GM23338 (cell line): ENCODE data around the gene B3GAT3. TPM values are rescaled to one million over a fixed set of nuclear protein-coding genes. Genes with fewer than 3 reads are reported as not detected.

Source experiments
- ATAC-seq: fragments of 200-7000 bp; cut with Tn5 transposase; 3 replicates; pipeline ENCODE4 v1.9.1; 2020
- DNase-seq: peaks from one replicate; pipeline ENCODE4 v3.0.0-alpha.2; 2015; ENCODE audit warnings: low spot score
- H2AFZ ChIP-seq: fragments of 200-600 bp; sonication (generic); 2 replicates; pipeline ENCODE4 v1.8.0; 2016; ENCODE audit warnings: antibody characterized with exemption, mild to moderate bottlenecking, moderate library complexity
- H3F3A ChIP-seq: fragments of 200-600 bp; sonication (generic); replicated peaks from 2 replicates; pipeline ENCODE4 v1.8.0; 2017; ENCODE audit warnings: antibody characterized with exemption, mixed run types, low read depth
- H3K27ac ChIP-seq: fragments of 200-600 bp; sonication (generic); 2 replicates; pipeline ENCODE4 v1.6.1; 2016; ENCODE audit warnings: low read depth
- H3K27me3 ChIP-seq: fragments of 200-600 bp; sonication (generic); 2 replicates; pipeline ENCODE4 v1.8.0; 2016; ENCODE audit warnings: mild to moderate bottlenecking, mixed run types, moderate library complexity; ENCODE audit not compliant: insufficient read depth
- H3K36me3 ChIP-seq: fragments of 200-600 bp; sonication (generic); 2 replicates; pipeline ENCODE4 v1.8.0; 2016; ENCODE audit warnings: mild to moderate bottlenecking; ENCODE audit not compliant: insufficient read depth
- H3K4me1 ChIP-seq: fragments of 200-600 bp; sonication (generic); 2 replicates; pipeline ENCODE4 v1.8.0; 2016; ENCODE audit warnings: mild to moderate bottlenecking, moderate library complexity; ENCODE audit not compliant: insufficient read depth
- H3K4me2 ChIP-seq: fragments of 200-600 bp; sonication (generic); 2 replicates; pipeline ENCODE4 v1.7.1; 2017; ENCODE audit warnings: mixed run types
- H3K4me3 ChIP-seq: fragments of 200-600 bp; sonication (generic); 2 replicates; pipeline ENCODE4 v1.6.1; 2016; ENCODE audit warnings: mixed run types
- H3K79me2 ChIP-seq: fragments of 200-600 bp; sonication (generic); replicated peaks from 2 replicates; pipeline ENCODE4 v1.8.0; 2017; ENCODE audit warnings: mild to moderate bottlenecking; ENCODE audit not compliant: insufficient read depth
- H3K9me2 ChIP-seq: fragments of 200-600 bp; sonication (generic); 2 replicates; pipeline ENCODE4 v1.8.0; 2017; ENCODE audit not compliant: insufficient read depth
- H4K20me1 ChIP-seq: fragments of 200-600 bp; sonication (generic); replicated peaks from 2 replicates; pipeline ENCODE4 v1.8.0; 2017; ENCODE audit warnings: mild to moderate bottlenecking; ENCODE audit not compliant: insufficient read depth
- H3K27ac Mint-ChIP-seq: 2 replicates; pipeline ENCODE4 v1.8.0; 2020; ENCODE audit warnings: inconsistent platforms, mild to moderate bottlenecking, moderate library complexity, mixed read lengths
- H3K27me3 Mint-ChIP-seq: 3 replicates; pipeline ENCODE4 v1.8.0; 2022; ENCODE audit warnings: low read depth, mild to moderate bottlenecking, moderate library complexity, mixed read lengths, inconsistent platforms; ENCODE audit not compliant: insufficient read depth, poor library complexity
- H3K36me3 Mint-ChIP-seq: 3 replicates; pipeline ENCODE4 v1.8.0; 2021; ENCODE audit warnings: low read depth, mild to moderate bottlenecking, inconsistent platforms, moderate library complexity, mixed read lengths
- H3K4me1 Mint-ChIP-seq: 3 replicates; pipeline ENCODE4 v1.8.0; 2020; ENCODE audit warnings: mild to moderate bottlenecking, inconsistent platforms, mixed read lengths
- H3K4me3 Mint-ChIP-seq: 3 replicates; pipeline ENCODE4 v1.8.0; 2021; ENCODE audit warnings: moderate library complexity, mild to moderate bottlenecking, inconsistent platforms, mixed read lengths
- H3K9me3 Mint-ChIP-seq: 3 replicates; pipeline ENCODE4 v1.8.0; 2020; ENCODE audit warnings: moderate library complexity, mild to moderate bottlenecking, inconsistent platforms, mixed read lengths
- CREB1 ChIP-seq: fragments of 250-450 bp; sonication (Bioruptor Pico); IDR thresholded peaks from 2 replicates; pipeline ENCODE4 v1.5.0; 2020; ENCODE audit warnings: low read depth, mild to moderate bottlenecking, moderate library complexity
- EZH2 ChIP-seq: fragments of 200-600 bp; sonication (generic); IDR thresholded peaks from one replicate; pipeline ENCODE4 v1.8.0; 2017; ENCODE audit warnings: antibody characterized with exemption, mild to moderate bottlenecking, low read depth; ENCODE audit not compliant: unreplicated experiment
- EZH2phosphoT487 ChIP-seq: fragments of 200-600 bp; sonication (generic); IDR thresholded peaks from one replicate; pipeline ENCODE4 v1.8.1; 2018; ENCODE audit warnings: antibody characterized with exemption; ENCODE audit not compliant: unreplicated experiment
- JUNB ChIP-seq: IDR thresholded peaks from one replicate; pipeline ENCODE4 v1.6.1; 2016; ENCODE audit warnings: antibody characterized with exemption; ENCODE audit not compliant: unreplicated experiment
- NANOG ChIP-seq: IDR thresholded peaks from 2 replicates; pipeline ENCODE4 v1.6.1; 2016; ENCODE audit warnings: antibody characterized with exemption, borderline replicate concordance
- POLR2AphosphoS5 ChIP-seq: IDR thresholded peaks from 2 replicates; pipeline ENCODE4 v1.6.1; 2016; ENCODE audit warnings: antibody characterized with exemption, low read depth
- STAT1 ChIP-seq: IDR thresholded peaks from one replicate; pipeline ENCODE4 v1.6.1; 2016; ENCODE audit warnings: antibody characterized with exemption; ENCODE audit not compliant: unreplicated experiment
- ZNF331 ChIP-seq: fragments of 250-450 bp; sonication (Bioruptor Pico); IDR thresholded peaks from 2 replicates; pipeline ENCODE4 v1.5.0; 2020; ENCODE audit warnings: low read depth, mild to moderate bottlenecking, moderate library complexity
- polyA plus RNA-seq: library from polyadenylated mRNA; unstranded; fragments of >200 nt; fragmentation: Nextera tagmentation; extraction: Ambion mirVana; gene quantifications from 2 replicates; pipeline ENCODE4 v1.2.1, GENCODE V29; 2016
- total RNA-seq: library from RNA; depleted of rRNA; stranded (reverse); fragments of >200 nt; shearing (Covaris generic); gene quantifications from 2 replicates; pipeline ENCODE4 v1.2.3, GENCODE V29; 2014
- TF ChIP-seq, protein P1 (sequence below): fragments of 250-450 bp; sonication (Bioruptor Pico); IDR thresholded peaks from 2 replicates; pipeline ENCODE4 v1.5.0; 2020; ENCODE audit warnings: mild to moderate bottlenecking, moderate library complexity
- TF ChIP-seq, protein P2 (sequence below), 2 experiments: fragments of 200-600 bp in 1 of 2; sonication (generic) in 1 of 2; conservative IDR thresholded peaks; 2 replicates each; pipeline versions ENCODE4 v1.5.1 to v1.6.1; 2016 to 2017; ENCODE audit warnings: antibody characterized with exemption in 2 of 2, low read depth in 2 of 2, mild to moderate bottlenecking in 2 of 2, moderate library complexity in 1 of 2
- TF ChIP-seq, protein P3 (sequence below): IDR thresholded peaks from 2 replicates; pipeline ENCODE4 v1.6.1; 2016; ENCODE audit warnings: antibody characterized with exemption
- TF ChIP-seq, protein P4 (sequence below): IDR thresholded peaks from one replicate; pipeline ENCODE4 v1.6.1; 2018; ENCODE audit warnings: antibody characterized with exemption; ENCODE audit not compliant: unreplicated experiment

The B3GAT3 gene
- total and polyA plus RNA-seq, 2 experiments from 2014 or later: 16.4 to 18.4 TPM

DNA sequence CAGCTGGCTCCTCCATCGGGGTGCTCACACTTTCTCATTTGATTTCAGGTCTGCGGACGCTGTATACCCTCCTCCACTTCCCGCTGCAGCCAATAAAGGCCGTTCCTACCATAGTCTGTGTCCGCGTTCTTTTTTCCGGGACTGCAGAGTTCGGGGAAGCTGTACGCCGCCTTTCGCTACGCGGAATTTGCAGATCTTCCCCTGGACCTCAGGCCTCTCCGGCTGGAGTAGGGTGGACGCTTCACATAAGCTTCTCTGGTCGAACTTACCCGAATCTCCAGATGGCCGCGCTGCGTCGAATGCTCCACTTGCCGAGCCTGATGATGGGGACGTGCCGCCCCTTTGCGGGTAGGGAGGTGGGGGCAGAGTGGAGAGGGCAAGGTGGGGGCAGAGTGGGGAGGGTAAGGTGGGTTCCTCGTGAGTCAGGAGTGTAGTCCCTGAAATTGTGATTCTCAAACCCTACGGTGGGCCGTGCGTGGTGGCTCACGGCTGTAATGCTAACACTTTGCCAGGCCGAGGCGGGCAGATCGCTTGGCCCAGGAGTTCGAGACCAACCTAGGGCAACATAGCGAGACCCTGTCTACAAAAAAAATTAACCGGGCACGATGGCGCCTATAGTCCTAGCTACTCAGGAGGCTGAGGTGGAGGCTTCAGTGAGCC is 43.9 kb upstream of the B3GAT3 start (continued):
- TF ChIP-seq, protein P1, sequence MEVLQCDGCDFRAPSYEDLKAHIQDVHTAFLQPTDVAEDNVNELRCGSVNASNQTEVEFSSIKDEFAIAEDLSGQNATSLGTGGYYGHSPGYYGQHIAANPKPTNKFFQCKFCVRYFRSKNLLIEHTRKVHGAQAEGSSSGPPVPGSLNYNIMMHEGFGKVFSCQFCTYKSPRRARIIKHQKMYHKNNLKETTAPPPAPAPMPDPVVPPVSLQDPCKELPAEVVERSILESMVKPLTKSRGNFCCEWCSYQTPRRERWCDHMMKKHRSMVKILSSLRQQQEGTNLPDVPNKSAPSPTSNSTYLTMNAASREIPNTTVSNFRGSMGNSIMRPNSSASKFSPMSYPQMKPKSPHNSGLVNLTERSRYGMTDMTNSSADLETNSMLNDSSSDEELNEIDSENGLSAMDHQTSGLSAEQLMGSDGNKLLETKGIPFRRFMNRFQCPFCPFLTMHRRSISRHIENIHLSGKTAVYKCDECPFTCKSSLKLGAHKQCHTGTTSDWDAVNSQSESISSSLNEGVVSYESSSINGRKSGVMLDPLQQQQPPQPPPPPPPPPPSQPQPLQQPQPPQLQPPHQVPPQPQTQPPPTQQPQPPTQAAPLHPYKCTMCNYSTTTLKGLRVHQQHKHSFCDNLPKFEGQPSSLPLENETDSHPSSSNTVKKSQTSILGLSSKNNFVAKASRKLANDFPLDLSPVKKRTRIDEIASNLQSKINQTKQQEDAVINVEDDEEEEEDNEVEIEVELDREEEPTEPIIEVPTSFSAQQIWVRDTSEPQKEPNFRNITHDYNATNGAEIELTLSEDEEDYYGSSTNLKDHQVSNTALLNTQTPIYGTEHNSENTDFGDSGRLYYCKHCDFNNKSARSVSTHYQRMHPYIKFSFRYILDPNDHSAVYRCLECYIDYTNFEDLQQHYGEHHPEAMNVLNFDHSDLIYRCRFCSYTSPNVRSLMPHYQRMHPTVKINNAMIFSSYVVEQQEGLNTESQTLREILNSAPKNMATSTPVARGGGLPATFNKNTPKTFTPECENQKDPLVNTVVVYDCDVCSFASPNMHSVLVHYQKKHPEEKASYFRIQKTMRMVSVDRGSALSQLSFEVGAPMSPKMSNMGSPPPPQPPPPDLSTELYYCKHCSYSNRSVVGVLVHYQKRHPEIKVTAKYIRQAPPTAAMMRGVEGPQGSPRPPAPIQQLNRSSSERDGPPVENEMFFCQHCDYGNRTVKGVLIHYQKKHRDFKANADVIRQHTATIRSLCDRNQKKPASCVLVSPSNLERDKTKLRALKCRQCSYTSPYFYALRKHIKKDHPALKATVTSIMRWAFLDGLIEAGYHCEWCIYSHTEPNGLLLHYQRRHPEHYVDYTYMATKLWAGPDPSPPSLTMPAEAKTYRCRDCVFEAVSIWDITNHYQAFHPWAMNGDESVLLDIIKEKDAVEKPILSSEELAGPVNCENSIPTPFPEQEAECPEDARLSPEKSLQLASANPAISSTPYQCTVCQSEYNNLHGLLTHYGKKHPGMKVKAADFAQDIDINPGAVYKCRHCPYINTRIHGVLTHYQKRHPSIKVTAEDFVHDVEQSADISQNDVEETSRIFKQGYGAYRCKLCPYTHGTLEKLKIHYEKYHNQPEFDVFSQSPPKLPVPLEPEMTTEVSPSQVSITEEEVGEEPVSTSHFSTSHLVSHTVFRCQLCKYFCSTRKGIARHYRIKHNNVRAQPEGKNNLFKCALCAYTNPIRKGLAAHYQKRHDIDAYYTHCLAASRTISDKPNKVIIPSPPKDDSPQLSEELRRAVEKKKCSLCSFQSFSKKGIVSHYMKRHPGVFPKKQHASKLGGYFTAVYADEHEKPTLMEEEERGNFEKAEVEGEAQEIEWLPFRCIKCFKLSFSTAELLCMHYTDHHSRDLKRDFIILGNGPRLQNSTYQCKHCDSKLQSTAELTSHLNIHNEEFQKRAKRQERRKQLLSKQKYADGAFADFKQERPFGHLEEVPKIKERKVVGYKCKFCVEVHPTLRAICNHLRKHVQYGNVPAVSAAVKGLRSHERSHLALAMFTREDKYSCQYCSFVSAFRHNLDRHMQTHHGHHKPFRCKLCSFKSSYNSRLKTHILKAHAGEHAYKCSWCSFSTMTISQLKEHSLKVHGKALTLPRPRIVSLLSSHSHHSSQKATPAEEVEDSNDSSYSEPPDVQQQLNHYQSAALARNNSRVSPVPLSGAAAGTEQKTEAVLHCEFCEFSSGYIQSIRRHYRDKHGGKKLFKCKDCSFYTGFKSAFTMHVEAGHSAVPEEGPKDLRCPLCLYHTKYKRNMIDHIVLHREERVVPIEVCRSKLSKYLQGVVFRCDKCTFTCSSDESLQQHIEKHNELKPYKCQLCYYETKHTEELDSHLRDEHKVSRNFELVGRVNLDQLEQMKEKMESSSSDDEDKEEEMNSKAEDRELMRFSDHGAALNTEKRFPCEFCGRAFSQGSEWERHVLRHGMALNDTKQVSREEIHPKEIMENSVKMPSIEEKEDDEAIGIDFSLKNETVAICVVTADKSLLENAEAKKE: no peak
- no peak for TF ChIP-seq NANOG
- TF ChIP-seq, protein P2, sequence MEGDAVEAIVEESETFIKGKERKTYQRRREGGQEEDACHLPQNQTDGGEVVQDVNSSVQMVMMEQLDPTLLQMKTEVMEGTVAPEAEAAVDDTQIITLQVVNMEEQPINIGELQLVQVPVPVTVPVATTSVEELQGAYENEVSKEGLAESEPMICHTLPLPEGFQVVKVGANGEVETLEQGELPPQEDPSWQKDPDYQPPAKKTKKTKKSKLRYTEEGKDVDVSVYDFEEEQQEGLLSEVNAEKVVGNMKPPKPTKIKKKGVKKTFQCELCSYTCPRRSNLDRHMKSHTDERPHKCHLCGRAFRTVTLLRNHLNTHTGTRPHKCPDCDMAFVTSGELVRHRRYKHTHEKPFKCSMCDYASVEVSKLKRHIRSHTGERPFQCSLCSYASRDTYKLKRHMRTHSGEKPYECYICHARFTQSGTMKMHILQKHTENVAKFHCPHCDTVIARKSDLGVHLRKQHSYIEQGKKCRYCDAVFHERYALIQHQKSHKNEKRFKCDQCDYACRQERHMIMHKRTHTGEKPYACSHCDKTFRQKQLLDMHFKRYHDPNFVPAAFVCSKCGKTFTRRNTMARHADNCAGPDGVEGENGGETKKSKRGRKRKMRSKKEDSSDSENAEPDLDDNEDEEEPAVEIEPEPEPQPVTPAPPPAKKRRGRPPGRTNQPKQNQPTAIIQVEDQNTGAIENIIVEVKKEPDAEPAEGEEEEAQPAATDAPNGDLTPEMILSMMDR (conservative IDR thresholded peaks at IDR 0.05; ENCODE audit: low read depth in 2 of 2): no peak
- TF ChIP-seq EZH2phosphoT487: no peak

DNA sequence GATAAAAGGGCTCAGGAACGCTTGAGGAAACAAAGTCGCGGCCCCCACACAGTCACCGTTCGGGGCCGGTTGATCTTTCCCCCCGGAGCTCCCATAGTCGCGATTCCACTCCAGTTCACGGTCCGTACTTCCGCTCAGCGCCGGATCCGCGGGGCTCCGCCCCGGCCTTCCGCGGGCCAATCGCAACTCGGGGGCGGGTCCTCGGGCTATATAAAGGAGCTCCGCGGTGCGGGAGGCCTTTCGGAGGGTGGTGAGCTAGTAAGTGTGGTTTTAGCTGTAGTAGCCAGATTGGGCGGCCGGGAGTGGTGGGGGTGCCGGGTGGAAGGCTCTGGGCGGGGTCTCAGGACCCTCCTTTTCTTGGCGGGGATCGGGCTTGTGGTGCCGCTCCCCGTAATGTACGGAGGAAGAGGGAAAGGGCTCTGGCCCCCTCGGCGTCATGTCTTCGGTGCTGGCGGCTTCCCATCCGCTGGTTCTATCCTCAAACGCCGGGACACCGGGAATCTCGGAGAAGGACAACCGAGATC is 43.4 kb upstream of the B3GAT3 start, which contains the start of the genes C11orf98 and CSKMT:
Gene C11orf98 (minus strand): TSS at position 136 of the 524 bp plus-strand sequence. CDS start 41 bp downstream, at position 95.
Gene CSKMT (plus strand): TSS at position 238 of the 524 bp plus-strand sequence. CDS start 568 bp downstream, outside the sequence.
- peak; percentile 84 for ATAC-seq
- no peak for TF ChIP-seq ZNF331 (CRISPR knock-in tag)
- TF ChIP-seq POLR2AphosphoS5: peak; percentile 100
- TF ChIP-seq CREB1 (CRISPR knock-in tag): no peak
- no peak for TF ChIP-seq NANOG
- no peak for TF ChIP-seq JUNB
- TF ChIP-seq EZH2: no peak
- no peak for TF ChIP-seq STAT1
- TF ChIP-seq, protein P3, sequence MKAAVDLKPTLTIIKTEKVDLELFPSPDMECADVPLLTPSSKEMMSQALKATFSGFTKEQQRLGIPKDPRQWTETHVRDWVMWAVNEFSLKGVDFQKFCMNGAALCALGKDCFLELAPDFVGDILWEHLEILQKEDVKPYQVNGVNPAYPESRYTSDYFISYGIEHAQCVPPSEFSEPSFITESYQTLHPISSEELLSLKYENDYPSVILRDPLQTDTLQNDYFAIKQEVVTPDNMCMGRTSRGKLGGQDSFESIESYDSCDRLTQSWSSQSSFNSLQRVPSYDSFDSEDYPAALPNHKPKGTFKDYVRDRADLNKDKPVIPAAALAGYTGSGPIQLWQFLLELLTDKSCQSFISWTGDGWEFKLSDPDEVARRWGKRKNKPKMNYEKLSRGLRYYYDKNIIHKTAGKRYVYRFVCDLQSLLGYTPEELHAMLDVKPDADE: no peak; the same call in none of the 2 replicates
- TF ChIP-seq, protein P4, sequence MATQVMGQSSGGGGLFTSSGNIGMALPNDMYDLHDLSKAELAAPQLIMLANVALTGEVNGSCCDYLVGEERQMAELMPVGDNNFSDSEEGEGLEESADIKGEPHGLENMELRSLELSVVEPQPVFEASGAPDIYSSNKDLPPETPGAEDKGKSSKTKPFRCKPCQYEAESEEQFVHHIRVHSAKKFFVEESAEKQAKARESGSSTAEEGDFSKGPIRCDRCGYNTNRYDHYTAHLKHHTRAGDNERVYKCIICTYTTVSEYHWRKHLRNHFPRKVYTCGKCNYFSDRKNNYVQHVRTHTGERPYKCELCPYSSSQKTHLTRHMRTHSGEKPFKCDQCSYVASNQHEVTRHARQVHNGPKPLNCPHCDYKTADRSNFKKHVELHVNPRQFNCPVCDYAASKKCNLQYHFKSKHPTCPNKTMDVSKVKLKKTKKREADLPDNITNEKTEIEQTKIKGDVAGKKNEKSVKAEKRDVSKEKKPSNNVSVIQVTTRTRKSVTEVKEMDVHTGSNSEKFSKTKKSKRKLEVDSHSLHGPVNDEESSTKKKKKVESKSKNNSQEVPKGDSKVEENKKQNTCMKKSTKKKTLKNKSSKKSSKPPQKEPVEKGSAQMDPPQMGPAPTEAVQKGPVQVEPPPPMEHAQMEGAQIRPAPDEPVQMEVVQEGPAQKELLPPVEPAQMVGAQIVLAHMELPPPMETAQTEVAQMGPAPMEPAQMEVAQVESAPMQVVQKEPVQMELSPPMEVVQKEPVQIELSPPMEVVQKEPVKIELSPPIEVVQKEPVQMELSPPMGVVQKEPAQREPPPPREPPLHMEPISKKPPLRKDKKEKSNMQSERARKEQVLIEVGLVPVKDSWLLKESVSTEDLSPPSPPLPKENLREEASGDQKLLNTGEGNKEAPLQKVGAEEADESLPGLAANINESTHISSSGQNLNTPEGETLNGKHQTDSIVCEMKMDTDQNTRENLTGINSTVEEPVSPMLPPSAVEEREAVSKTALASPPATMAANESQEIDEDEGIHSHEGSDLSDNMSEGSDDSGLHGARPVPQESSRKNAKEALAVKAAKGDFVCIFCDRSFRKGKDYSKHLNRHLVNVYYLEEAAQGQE: peak; percentile 37

More for the DNA sequence above, 43.4 kb upstream of the B3GAT3 start, which contains the start of the genes C11orf98 and CSKMT:
- H3K27me3 Mint-ChIP-seq: peaks cover 13% of the 10 kb centered on the region
- H3K4me1 Mint-ChIP-seq: peaks cover 17% of the 10 kb centered on the region
- Histone ChIP-seq H3K9me2 (no peaks in the 10 kb centered on the region), H3K27me3 (no peaks in the 10 kb centered on the region), H3K4me3 (peak within 1 kb of the TSS; percentile 99), H3K27ac (peak within 1 kb of the TSS; percentile 98), H4K20me1 (peaks cover 15% of the 10 kb centered on the region), H3K4me1 (peaks cover 26% of the 10 kb centered on the region), H3F3A (peaks cover 65% of the 10 kb centered on the region), H3K36me3 (peaks cover 20% of the 10 kb centered on the region), H3K79me2 (peaks cover 51% of the 10 kb centered on the region), H3K4me2 (peak within 1 kb of the TSS; percentile 97), H2AFZ (peak within 1 kb of the TSS; percentile 93)
- peak within 1 kb of the TSS; percentile 98 for H3K27ac Mint-ChIP-seq
- peaks cover 56% of the 10 kb centered on the region for H3K36me3 Mint-ChIP-seq
- H3K9me3 Mint-ChIP-seq: no peaks in the 10 kb centered on the region; the same call in 2 of the 3 replicates
- peak within 1 kb of the TSS; percentile 98 for H3K4me3 Mint-ChIP-seq
- DNase-seq: peak; percentile 96
